Measurements from ENCODE around the gene SH3RF1.

DNA sequence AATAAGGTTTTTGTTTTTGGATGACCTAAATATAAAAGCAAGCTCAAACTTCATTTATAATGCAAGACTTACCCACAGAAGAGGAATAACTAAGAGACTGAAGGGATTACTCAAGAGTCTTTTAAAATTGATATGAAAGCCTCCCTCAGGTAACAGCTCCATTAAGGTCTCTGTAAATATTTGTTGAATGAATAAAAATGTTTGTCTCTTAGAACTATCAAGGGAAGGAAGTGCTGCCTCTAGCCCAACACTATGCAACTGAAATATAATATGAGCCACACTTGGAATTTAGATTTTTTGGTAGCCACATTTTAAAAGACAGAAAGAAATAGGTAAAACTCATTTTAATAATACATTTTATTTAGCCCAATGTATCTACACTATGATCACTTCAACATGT is 127.8 kb downstream of the SH3RF1 start:
- TF ChIP-seq EP300 (IDR thresholded peaks at IDR 0.05) (no peak), POLR2A (IDR thresholded peaks at IDR 0.05) (no peak), POLR2AphosphoS5 (IDR thresholded peaks at IDR 0.05) (no peak)
- TF ChIP-seq, protein P1, sequence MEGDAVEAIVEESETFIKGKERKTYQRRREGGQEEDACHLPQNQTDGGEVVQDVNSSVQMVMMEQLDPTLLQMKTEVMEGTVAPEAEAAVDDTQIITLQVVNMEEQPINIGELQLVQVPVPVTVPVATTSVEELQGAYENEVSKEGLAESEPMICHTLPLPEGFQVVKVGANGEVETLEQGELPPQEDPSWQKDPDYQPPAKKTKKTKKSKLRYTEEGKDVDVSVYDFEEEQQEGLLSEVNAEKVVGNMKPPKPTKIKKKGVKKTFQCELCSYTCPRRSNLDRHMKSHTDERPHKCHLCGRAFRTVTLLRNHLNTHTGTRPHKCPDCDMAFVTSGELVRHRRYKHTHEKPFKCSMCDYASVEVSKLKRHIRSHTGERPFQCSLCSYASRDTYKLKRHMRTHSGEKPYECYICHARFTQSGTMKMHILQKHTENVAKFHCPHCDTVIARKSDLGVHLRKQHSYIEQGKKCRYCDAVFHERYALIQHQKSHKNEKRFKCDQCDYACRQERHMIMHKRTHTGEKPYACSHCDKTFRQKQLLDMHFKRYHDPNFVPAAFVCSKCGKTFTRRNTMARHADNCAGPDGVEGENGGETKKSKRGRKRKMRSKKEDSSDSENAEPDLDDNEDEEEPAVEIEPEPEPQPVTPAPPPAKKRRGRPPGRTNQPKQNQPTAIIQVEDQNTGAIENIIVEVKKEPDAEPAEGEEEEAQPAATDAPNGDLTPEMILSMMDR (IDR thresholded peaks at IDR 0.05): no peak
